ENCODE data around the gene TPRG1L.

DNA sequence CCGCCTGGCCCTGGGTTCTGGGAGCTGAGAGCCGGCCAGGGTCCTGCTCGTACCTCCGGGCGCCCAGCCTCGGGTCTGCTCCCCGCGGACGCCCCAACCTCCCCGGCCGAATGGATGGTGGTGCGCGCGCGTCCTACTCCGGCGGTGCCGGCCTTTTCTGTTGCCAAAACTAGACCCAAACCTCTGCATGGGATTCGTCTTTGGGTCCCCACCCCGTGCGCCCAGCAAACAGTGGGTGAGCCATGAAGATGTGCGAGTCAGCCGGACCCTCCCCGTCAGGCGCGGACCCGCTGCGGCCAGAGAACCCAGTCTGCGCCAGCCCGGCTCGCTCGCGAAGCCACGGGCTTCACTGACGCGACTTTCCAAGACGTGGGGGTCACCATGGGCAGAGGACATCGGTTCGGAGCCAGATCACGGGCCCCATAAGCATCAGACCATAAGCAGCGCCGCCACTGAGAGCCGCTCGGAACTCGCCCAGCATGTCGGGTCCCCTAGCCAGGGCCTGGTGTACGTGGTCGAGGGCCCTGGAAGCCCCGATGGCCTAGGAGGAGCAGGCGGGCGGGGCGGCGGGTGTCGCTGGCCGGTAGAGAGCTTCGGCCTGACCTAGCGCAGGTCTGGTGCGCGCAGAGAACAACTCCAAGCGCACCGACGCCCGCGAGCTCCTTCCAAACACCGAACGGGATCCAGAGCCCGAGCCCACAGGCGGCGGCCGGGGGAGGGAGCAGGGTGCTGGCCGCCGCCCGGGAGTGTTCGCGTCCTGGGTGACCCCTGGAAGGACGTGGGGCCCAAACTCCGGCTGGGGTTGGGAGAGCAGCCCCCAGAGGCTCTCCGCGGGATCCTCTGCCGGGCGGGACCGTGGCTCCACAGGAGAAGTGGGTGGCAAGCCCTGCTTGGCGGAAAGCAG is 26.5 kb downstream of the TPRG1L start:
- TF ChIP-seq, protein P1, sequence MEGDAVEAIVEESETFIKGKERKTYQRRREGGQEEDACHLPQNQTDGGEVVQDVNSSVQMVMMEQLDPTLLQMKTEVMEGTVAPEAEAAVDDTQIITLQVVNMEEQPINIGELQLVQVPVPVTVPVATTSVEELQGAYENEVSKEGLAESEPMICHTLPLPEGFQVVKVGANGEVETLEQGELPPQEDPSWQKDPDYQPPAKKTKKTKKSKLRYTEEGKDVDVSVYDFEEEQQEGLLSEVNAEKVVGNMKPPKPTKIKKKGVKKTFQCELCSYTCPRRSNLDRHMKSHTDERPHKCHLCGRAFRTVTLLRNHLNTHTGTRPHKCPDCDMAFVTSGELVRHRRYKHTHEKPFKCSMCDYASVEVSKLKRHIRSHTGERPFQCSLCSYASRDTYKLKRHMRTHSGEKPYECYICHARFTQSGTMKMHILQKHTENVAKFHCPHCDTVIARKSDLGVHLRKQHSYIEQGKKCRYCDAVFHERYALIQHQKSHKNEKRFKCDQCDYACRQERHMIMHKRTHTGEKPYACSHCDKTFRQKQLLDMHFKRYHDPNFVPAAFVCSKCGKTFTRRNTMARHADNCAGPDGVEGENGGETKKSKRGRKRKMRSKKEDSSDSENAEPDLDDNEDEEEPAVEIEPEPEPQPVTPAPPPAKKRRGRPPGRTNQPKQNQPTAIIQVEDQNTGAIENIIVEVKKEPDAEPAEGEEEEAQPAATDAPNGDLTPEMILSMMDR (conservative IDR thresholded peaks at IDR 0.05; ENCODE audit: low read depth, low read length) = no peak
- TF ChIP-seq EZH2 (IDR thresholded peaks at IDR 0.05; ENCODE audit: borderline replicate concordance, low read depth, low read length, poor library complexity, severe bottlenecking) = no peak
